Measurements from ENCODE around the gene MCF2L2. TPM values are rescaled to one million over a fixed set of nuclear protein-coding genes. Genes with fewer than 3 reads are reported as not detected.

Gene MCF2L2
- total and polyA plus RNA-seq, 9 of the 15 experiments (the other 6 are each of a cell fraction or from before 2014, with no cell fraction given), result 0.56 to 4.2 (median 3.0) TPM

GRCh38 chr3:183142199-183142598 lies 286.2 kb downstream of the MCF2L2 start (continued):
- TF ChIP-seq KDM5B (IDR thresholded peaks at IDR 0.05; ENCODE audit: insufficient replicate concordance, low read depth, low read length) (no peak), ILF3 (IDR thresholded peaks at IDR 0.05; ENCODE audit: borderline replicate concordance) (no peak), MAFK (IDR thresholded peaks at IDR 0.05; ENCODE audit: low read length) (peak; percentile 69), YY1 (IDR thresholded peaks at IDR 0.05; ENCODE audit: borderline replicate concordance in 1 of 3, control insufficient read depth in 1 of 3, extremely low read depth in 1 of 3, insufficient read depth in 3 of 3, insufficient read length in 1 of 3, insufficient replicate concordance in 2 of 3, low read depth in 1 of 3, low read length in 2 of 3) (no peak), BHLHE40 (IDR thresholded peaks at IDR 0.05; ENCODE audit: low read length) (no peak), C11orf30 (IDR thresholded peaks at IDR 0.05; ENCODE audit: low read depth) (peak; percentile 71), NR1H2 (CRISPR knock-in tag; IDR thresholded peaks at IDR 0.05) (no peak)
- TF ChIP-seq, protein P1, sequence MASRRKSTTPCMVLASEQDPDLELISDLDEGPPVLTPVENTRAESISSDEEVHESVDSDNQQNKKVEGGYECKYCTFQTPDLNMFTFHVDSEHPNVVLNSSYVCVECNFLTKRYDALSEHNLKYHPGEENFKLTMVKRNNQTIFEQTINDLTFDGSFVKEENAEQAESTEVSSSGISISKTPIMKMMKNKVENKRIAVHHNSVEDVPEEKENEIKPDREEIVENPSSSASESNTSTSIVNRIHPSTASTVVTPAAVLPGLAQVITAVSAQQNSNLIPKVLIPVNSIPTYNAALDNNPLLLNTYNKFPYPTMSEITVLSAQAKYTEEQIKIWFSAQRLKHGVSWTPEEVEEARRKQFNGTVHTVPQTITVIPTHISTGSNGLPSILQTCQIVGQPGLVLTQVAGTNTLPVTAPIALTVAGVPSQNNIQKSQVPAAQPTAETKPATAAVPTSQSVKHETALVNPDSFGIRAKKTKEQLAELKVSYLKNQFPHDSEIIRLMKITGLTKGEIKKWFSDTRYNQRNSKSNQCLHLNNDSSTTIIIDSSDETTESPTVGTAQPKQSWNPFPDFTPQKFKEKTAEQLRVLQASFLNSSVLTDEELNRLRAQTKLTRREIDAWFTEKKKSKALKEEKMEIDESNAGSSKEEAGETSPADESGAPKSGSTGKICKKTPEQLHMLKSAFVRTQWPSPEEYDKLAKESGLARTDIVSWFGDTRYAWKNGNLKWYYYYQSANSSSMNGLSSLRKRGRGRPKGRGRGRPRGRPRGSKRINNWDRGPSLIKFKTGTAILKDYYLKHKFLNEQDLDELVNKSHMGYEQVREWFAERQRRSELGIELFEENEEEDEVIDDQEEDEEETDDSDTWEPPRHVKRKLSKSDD (conservative IDR thresholded peaks at IDR 0.05; ENCODE audit: low read length), result no peak
- TF ChIP-seq, protein P2, sequence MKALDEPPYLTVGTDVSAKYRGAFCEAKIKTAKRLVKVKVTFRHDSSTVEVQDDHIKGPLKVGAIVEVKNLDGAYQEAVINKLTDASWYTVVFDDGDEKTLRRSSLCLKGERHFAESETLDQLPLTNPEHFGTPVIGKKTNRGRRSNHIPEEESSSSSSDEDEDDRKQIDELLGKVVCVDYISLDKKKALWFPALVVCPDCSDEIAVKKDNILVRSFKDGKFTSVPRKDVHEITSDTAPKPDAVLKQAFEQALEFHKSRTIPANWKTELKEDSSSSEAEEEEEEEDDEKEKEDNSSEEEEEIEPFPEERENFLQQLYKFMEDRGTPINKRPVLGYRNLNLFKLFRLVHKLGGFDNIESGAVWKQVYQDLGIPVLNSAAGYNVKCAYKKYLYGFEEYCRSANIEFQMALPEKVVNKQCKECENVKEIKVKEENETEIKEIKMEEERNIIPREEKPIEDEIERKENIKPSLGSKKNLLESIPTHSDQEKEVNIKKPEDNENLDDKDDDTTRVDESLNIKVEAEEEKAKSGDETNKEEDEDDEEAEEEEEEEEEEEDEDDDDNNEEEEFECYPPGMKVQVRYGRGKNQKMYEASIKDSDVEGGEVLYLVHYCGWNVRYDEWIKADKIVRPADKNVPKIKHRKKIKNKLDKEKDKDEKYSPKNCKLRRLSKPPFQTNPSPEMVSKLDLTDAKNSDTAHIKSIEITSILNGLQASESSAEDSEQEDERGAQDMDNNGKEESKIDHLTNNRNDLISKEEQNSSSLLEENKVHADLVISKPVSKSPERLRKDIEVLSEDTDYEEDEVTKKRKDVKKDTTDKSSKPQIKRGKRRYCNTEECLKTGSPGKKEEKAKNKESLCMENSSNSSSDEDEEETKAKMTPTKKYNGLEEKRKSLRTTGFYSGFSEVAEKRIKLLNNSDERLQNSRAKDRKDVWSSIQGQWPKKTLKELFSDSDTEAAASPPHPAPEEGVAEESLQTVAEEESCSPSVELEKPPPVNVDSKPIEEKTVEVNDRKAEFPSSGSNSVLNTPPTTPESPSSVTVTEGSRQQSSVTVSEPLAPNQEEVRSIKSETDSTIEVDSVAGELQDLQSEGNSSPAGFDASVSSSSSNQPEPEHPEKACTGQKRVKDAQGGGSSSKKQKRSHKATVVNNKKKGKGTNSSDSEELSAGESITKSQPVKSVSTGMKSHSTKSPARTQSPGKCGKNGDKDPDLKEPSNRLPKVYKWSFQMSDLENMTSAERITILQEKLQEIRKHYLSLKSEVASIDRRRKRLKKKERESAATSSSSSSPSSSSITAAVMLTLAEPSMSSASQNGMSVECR (CRISPR knock-in tag; IDR thresholded peaks at IDR 0.05), result no peak
- TF ChIP-seq, protein P3, sequence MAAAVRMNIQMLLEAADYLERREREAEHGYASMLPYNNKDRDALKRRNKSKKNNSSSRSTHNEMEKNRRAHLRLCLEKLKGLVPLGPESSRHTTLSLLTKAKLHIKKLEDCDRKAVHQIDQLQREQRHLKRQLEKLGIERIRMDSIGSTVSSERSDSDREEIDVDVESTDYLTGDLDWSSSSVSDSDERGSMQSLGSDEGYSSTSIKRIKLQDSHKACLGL (CRISPR knock-in tag; IDR thresholded peaks at IDR 0.05; ENCODE audit: borderline replicate concordance, poor library complexity, severe bottlenecking), result no peak
